HG02763 (cell line): ENCODE data around the gene FAM210A.
A peak's percentile ranks its signal among the peaks of the same experiment; 100 is the strongest.
"Not testable (repeated sequence)": the region's sequence is repeated elsewhere in the genome, so short reads cannot be mapped to it uniquely, and the experiment has no call there.

ENCODE experiments used
- ATAC-seq: cut with Tn5 transposase; IDR thresholded peaks from one replicate; pipeline ENCODE4 v1.9.1; 2021; ENCODE audit warnings: mild to moderate bottlenecking, moderate library complexity; ENCODE audit not compliant: unreplicated experiment

FAM210A gene, protein sequence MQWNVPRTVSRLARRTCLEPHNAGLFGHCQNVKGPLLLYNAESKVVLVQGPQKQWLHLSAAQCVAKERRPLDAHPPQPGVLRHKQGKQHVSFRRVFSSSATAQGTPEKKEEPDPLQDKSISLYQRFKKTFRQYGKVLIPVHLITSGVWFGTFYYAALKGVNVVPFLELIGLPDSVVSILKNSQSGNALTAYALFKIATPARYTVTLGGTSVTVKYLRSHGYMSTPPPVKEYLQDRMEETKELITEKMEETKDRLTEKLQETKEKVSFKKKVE

DNA sequence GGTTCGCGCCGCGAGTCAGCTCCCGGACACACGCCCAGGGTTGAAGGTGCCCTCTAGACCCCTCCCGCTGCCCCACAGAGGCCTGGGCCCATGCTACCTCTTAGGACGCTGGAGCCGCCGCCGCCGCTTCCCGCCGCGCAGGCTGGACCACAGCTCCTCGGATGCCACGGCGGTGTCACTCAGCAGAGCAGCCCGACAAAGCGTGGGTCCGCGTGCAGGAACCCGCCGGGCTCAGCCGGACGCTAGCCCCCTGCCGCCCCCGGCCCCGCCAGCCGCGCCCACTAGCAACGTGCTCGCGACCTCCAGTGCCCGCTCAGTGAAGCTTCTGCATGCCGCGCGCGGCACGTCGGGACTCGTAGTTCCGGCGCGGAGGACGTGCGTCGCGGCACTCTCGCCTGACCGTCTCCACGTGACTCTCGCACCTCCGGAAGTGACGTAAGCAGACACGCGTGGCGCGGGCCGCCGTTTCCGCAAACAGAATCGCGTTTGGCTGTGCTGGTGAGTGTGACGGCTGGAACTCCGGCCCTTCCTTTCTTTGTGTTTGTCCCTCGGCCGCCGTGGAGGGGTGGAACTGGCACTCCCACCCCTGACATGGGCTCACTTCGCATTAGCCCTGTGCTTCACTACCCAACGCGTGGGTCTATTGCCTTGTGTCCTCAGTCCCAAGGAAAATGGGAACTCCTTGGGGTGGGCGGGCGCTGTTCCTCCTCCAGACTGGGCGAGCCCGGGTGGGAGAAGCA, at the start of gene FAM210A, which contains the start of gene RNMT:
TSS of gene FAM210A (minus strand) at position 327 of the 740 bp plus-strand sequence. CDS start 44,481 bp downstream, outside the sequence.
TSS of gene RNMT (plus strand) at position 442 of the 740 bp plus-strand sequence. CDS start 4,845 bp downstream, outside the sequence.
- ATAC-seq, result peak; percentile 97

DNA sequence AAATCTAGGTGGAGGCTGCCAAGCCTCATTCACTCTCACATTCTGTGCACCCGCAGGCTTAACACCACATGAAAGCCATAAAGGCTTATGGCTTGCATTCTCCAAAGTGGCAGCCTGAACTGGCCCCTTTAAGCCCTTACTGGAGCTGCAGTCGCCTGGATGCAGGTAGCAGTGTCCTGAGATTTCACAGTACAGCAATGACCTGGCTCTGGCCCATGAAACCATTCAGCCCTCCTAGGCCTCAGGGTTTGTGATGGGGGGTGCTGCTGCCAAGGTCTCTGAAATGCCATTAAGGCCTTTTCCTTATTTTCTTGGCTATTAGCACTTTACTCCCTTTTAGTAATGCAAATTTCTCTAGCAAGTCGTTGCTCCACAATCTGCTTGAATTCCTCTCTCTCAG, 48.7 kb upstream of the FAM210A start:
- no peak for ATAC-seq

DNA sequence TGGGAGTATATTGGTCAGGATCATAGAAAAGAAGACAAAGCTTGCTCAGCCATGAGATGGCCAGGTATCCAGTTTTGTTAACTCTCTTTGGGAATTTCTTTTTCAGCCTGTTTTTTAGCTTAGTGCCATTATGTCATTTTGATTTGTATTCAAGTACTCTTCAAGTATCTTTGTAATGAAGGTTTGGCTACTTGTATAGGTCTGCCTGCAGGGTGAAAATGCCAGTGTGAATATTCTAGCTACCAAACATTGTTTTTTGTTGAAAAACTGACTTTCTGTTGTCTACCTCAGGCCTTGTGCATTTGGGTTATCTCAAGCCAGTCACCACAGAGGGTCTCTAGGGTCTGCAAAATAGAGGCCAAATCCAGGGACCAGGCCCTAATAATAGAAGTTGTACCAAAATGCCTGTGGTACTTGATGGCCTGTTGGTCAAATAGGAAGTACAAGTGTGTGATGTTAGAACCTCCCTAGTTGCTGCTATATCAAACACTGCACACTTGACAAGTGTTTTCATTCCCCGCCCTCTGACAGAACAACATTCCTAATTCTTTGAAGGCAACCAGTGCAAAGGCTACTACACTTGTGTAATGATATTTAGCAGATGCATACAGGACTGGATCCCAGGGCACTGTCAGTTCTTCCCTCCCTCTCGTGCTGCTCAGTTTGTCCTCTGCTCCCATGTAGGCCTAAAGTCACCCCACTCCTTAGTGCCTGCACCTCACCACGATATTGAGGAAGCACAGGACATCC, 36.5 kb upstream of the FAM210A start:
- ATAC-seq, result no peak

DNA sequence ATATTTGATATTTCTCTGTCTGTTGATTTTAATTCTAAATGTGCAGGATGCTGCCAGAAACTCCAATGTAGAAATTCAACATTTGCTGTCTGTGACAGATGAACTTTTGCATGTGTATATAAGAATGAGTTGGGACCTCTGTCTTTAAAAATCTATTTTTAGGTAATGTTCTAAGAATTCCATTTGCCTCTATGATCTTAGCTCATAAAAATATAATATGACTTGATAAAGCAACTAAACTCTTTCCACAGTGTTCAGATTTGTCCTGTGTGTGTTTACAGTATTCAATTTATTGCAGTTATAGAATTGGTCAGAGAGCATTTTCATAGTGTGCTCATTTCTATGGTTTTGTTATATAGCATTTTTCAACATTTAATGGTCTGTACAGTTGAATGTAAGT, 33.7 kb upstream of the FAM210A start:
- ATAC-seq, result no peak

DNA sequence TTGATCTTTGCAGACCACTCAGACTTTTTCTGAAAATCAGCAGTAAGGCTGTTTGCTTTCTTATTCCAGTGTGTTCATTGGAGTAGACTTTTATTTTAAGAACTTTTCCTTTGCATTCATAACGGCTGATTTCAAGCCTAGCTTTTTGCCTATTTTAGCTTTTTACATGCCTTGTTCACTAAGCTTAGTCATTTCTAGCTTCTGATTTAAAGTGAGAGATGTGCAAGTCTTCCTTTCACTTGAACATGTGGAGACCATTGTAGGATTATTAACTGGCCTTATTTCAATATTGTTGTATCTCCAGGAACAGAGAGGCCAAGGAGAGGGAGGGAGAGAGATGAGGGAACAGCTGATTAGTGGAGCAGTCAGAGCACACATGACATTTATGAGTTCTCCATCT, 32.3 kb upstream of the FAM210A start:
- no peak for ATAC-seq

DNA sequence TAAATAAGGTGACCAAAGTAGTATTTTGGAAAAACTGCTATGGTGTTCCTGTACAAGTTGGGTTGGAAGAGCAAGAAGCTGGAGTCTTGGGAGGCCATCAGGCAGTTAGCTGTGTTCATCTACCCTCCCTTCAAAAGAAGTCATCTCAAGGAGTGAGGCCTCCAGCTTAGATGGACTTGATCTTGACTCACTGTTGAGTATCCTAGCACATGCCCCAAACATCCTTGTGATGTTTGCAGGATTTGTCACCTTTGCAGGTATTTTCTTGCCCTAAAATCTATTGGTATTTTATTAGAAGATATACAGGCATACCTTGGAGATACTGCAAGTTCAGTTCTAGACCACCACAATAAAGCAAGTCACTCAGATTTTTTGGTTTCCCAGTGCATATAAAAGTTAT, 30.3 kb upstream of the FAM210A start:
- no peak for ATAC-seq

DNA sequence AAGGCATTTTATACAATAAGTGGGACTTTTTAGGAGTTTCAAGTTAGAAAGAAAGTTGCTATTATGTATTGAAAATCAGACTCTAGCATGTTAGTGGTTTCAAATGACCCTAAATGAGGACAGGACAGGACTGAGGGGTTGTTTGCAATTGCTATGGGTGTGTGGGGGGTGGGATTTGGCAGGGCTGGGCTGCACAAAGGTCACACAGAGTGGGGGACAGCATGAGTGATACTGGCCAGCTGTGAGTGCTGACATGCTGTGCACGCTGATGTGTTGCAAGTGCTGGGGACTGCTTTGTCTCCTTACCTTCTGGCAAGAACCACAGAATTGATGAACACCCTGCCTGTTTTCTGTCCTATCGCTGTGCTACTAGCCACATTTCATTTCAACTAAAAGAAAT, 29.9 kb upstream of the FAM210A start:
- ATAC-seq, result no peak

DNA sequence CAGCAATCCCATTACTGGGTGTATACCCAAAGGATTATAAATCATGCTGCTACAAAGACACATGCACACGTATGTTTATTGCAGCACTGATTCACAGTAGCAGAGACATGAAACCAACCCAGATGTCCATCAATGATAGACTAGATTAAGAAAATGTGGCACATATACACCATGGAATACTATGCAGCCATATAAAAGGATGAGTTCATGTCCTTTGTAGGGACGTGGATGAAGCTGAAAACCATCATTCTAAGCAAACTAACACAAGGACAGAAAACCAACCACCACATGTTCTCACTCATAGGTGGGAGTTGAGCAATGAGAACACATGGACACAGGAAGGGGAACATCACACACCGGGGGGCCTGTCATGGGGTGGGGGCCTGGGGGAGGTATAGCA, 25.2 kb upstream of the FAM210A start:
- not testable (repeated sequence) for ATAC-seq

DNA sequence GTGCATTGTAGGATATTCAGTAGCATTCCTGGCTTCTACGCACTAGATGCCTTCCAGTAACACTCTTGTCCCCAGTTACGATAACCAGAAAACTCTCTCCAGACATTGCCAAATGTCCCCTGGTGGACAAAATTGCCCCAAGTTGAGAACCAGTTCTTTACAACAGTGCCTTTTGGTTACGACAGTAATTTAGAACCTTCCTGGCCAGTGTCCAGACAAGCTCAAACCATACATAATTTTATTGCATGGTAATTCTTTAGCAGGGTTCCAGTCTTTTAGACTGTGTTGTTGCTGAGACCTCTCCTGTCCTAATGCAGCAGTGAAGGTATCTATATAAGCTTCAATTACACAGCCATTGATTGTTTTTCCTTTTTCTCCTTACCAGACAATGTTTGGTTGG, 20.3 kb upstream of the FAM210A start:
- no peak for ATAC-seq

DNA sequence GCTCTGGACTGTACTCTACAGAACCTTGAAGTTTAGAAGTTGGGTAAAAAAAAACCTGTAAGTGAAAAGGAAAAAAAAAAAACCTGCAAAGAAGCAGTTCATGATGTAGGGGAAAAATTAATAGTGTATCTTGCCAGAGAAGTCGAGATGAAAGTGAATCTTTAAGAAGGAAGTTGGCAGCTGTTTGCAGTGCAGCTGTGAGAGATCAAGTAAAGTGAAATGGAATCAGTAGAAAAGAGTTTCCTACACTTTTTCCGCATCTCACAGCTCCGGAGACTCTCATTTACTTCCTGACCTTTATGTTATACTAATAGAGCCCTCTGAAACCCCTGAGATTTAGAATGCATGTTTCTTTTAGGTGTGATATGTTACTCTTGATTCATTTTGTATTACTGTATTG, 19.3 kb upstream of the FAM210A start:
- no peak for ATAC-seq

DNA sequence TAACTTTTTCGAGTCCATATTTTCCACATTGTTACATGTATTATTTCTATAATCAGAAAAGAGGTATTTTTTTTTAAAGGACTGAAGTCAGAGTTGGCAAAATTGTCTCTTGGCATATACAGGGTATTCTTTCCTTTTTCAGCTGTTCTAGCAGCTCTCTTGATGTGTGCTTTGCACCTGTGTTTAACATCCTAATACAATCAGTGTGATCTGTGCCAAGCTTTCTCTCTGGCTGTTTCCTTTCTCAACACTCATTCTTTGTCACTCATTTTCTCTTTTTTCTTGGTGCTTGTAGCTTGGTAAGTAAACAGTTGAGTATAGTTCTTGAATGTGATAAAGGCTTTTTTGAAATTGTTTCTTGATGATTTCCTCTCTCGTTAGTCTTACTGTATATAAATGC, 9.3 kb upstream of the FAM210A start:
- ATAC-seq, result no peak

DNA sequence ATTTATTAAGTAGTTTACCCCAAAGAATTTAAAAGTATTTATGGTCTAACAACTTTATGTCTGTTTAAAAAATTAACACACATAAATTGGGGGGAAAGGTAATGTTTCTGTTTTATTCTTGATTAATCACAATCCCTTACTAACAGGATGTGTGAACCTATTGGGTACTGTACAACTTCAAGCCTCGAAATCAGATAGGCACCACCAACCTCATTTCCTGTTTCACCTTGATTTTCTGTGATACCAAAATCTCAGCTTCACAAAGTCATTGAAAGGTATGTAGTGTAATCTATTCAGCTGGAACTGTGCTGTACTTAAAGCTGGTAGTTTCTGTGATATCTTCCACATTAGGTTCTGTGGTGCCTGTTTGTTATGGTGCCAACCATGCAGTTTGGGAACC, 4.1 kb upstream of the FAM210A start:
- ATAC-seq, result no peak

DNA sequence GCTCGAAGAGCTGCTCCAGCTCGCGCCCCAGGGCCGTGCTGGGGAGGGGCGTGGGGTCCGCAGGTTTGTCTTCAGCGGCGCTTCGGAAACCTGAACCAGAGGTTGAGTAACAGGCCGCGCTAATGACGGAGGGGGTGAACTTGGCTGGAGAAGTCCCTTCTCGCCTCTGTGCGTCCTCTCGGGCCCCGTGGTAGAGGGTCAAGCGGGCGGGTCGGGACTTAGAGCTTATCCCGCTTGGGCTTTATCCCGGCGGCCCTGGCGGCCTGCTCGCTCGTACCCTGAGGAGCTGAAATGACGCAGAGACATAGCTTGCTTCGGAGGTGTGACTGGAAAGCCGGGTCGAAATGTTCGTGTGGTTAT, 594 bp upstream of the FAM210A start:
- peak; percentile 1 for ATAC-seq

DNA sequence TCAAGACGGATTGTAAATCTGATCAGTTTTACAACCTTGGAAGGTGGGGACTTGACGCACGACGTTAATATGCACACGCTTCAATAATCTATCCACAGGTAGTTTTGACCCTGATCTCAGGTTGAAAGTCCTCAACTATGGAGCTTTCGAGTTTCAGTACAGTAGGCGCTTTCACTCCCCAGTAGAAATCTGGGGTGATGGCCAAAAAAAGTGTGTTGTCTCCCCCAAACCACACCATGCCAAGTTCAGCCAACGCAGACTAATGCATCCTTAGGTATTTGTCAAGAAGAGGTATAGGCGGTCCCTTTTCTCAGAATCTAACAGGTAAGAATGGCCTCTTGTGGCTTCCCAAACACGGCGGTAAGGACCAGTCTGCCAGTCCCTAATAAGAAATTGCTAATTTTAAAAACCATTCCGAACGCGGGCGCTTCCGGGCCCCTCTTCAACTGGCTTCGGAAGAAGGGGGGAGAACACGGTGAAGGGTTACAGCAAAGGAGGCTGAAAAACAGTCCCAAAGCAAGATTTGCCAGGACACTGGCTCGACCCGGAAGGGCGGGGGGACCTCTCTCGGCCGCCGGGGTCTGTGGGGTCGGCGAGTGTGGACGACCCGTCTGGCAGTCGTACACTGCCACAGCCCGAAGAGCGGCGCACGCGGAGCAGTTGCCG, 659 bp downstream of the FAM210A start:
- no peak for ATAC-seq

DNA sequence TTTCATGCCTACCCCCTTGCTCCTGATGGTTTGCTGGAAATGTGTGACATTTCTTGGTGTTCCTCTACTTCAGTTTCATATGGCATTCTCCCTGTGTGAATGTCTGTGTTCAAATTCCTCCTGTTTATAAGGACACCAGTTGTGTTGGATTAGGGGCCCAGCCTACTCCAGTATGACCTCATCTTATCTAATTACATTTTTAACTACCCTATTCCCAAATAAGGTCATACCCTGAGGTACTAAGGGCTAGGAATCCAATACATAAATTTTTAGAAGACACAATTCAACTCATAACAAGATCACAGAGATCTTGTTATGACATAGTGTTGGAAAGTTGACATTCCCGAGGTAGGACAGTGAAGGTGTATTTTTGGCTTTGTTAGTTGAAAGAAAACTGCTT, 5.5 kb downstream of the FAM210A start:
- ATAC-seq, result no peak

DNA sequence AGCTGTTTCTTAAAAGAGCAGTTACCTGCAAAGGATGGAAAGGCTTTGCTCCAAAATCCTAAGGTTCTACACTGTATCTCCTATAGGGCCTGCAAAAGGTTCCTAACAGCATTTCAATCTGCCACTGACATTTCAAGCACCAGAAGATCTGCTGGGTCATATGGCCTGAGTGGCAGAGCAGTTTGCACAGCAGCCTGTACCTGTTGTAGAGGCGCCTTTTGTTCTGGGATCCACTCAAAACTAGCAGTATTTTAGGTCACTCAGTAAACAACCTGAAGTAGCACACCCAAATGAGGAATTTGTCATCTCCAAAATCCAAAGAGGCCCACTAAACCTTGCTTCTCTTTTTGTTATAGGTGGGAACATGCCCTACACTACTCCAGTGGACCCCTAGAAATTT, 6.2 kb downstream of the FAM210A start:
- ATAC-seq, result no peak

DNA sequence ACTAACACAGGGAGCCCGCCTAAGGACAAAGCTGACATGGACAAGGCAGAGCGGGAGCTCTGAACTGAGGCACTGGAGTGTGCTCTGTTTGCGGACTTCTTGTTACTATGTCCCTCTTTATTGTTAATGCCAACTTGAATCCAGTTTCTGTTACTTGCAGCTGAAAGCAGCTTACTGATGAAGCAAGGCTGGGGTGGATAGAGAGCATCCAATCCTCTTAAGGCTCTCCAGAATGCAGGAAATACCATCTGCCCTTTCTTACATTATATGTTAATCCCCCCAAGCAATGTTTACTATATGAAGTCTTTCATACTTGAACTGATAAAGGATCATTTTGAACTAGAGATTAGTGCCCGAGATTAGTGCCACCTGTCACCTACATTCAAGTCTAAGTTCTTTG, 9.4 kb downstream of the FAM210A start:
- ATAC-seq, result no peak

DNA sequence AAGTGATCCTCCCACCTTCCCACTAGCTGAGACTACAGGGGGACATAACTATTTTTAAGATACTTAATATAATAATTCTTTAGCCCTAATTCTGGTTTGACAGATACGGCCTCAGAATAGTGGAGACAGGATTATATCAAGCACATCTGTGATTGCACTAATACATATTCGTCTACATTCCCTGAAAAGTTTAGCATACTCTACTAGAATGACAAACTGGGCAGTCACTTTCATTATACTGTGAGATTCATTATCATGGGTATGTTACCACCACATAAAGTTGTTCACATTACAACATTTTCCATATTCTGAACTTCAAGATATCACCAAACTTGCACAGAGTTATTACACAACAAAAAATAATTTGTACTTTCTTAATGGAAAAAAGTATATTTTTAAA, 11.0 kb downstream of the FAM210A start:
- no peak for ATAC-seq

DNA sequence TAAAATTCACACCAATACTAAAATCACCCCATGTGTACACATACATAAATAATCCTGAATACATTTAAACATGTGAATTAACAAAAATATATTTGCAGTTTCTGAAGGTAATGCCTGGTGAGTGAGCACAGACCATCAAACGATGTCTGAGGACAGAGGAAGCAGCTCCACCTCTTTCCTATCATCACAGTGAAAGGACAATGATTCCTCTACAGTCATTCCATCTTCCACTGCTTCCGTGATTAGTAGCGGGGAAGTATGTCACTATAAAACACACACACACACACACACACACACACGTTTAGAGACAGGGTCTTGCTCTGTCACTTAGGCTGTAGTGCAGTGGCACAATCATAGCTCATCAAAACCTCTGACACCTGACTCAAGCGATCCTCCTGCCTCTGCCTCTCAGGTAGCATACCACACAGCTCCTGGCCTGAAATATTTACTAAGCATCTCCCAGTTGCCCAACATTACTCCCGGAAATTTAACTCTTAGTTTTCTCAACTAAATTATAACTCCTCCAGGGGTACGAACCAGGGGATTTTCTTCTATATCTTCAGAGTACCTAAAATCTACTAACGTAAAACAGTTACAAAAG, 12.8 kb downstream of the FAM210A start:
- ATAC-seq, result no peak

DNA sequence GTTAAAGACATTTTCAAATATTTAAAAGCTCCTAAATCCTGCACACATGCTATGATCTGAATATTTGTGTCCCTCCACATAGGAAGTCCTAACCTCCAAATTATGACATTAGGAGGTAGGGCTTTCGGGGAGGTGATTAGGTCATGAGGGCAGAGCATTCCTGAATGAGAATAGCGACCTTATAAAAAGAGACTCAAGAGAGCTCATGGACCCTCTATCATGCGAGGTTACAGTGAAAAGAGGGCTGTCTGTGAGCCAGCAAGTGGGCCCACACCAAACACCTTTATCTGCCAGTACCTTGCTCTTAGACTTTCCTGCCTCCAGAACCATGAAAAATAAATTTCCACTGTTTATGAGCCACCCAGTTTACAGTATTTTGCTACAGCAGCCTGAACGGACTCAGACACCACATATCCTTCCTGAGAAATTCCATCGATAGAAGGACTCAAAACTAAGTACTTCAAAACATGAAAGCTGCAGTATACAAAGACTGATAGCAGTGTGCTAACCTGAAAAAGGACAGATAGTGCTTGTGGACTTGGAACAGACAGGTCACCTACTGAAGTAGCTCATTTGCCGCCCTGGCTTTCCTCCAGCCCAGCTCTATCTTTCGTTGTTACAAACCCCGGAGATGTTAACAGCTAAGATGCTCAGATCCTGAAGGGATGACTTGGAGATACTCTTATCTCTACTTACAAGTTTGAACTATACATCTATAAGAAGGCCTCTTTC, 13.8 kb downstream of the FAM210A start:
- no peak for ATAC-seq
